Erythroblast (primary cell): ENCODE data around the gene CPED1.
A peak's percentile ranks its signal among the peaks of the same experiment; 100 is the strongest.

ENCODE experiments used
- DNase-seq, 2 experiments: peaks; one replicate each; lab custom pipeline; 2025; lab: John Stamatoyannopoulos, UW
- GATA1 ChIP-seq: IDR thresholded peaks from 2 replicates; pipeline ENCODE4 v1.6.1; 2011; ENCODE audit warnings: low read depth, mild to moderate bottlenecking, control low read depth, low read length, moderate library complexity
- POLR2A ChIP-seq: IDR thresholded peaks from 2 replicates; pipeline ENCODE4 v1.6.1; 2011; ENCODE audit warnings: mild to moderate bottlenecking, low read length

CPED1 gene

DNA sequence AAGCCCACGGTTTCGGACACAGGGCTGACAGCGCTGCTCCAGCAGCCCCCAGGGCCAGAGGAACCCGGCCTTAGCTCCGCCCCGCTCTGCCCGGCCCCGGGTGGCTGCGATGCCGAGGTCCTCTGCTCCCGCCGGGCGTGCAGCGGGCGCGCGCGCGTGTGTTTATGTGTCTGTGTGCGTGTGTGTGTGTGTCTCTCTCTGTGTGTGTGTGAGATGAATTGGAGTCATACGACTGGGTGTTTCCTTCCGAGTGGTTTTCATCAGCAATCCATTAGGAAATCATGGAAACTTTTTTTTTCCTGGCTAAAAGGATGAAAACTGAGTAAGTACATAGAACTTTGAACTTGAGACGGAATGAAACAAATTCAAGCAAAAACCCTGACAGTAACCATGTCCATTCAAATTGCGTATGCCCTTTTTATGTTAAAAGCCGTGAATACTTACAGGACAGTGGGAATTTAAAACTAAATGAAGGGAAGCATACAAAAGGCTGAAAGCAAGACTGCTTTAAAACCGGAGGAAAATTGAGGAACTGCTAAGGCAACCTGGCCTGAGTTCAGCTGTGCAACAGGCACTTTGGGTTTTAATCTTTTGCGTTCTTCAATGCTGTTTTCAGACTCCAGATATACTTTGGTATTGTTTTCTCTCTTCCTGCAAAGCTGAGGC, at the start of gene CPED1:
Gene CPED1 (plus strand): TSS at position 121 of the 666 bp plus-strand sequence. CDS start 911 bp downstream, outside the sequence.
- peak; percentile 73 to 74 for DNase-seq
- TF ChIP-seq POLR2A (no peak), GATA1 (no peak)

GRCh38 chr7:120939345-120939744, 49.2 kb upstream of the CPED1 start:
- no peak for TF ChIP-seq GATA1
- no peak for TF ChIP-seq POLR2A
- no peak for DNase-seq

DNA sequence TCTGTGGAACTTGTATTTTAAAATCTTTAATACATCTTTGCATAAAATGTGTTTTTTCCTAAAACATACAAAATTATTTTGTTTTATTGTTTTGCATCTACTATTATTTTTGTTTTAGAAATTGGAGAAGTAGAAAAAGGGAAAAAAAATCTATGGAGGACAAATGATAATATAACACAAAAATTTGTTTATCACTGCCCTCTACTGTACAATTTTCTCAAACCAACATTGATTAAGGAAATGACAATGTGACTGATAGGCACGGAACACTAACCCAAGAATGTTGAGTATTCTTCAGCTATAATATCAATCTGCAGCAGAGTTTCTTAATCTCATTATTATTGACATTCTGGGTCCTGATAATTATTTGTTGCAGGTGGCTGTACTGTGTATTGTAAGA, 47.4 kb upstream of the CPED1 start:
- peak in 1 of 2 experiments; percentile 6 for DNase-seq
- TF ChIP-seq POLR2A = no peak
- TF ChIP-seq GATA1 = no peak

GRCh38 chr7:120941856-120942255, 46.7 kb upstream of the CPED1 start:
- no peak for TF ChIP-seq GATA1
- TF ChIP-seq POLR2A = no peak
- DNase-seq = no peak

GRCh38 chr7:120942861-120943260, 45.6 kb upstream of the CPED1 start:
- no peak for DNase-seq
- TF ChIP-seq GATA1 (no peak), POLR2A (no peak)

GRCh38 chr7:120944826-120945562, 43.5 kb upstream of the CPED1 start:
- TF ChIP-seq POLR2A (no peak), GATA1 (no peak)

DNA sequence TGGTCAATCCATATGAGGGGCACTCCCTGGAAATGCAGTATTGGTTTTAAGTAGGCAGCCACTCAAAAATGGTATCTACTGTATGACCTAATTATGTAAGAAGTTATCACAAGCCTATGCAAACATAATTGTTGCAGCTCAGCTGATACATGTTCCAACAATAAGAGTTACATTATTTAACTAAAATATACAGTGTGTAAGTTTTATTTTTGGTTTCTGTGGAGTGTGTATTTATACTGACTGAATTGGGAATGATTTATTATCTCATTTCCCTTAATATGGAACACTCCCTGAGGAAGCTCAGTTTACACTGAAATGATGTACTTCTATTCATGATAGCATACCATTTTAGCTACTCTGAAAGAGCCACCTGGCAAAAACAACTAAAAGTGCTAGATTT, 40.5 kb upstream of the CPED1 start:
- peak in 1 of 2 experiments; percentile 9 for DNase-seq
- no peak for TF ChIP-seq GATA1
- no peak for TF ChIP-seq POLR2A

More at GRCh38 chr7:120944826-120945562, 43.5 kb upstream of the CPED1 start:
- no peak for DNase-seq

- peak; percentile 51 to 77 for DNase-seq
- TF ChIP-seq POLR2A (no peak), GATA1 (no peak)
These were observed 39.1 kb upstream of the CPED1 start for GRCh38 chr7:120949393-120949911.

- DNase-seq = peak in 1 of 2 experiments; percentile 58
- TF ChIP-seq GATA1 (no peak), POLR2A (no peak)
These were observed 38.4 kb upstream of the CPED1 start for GRCh38 chr7:120949998-120950538.

- DNase-seq = peak; percentile 99
- TF ChIP-seq POLR2A (peak; percentile 74), GATA1 (no peak)
These were observed 37.8 kb upstream of the CPED1 start, which contains the start of gene ING3 for GRCh38 chr7:120950539-120951308. TSS of gene ING3 (plus strand) at chr7:120950777. CDS start at chr7:120950897, 120 bp downstream.

- DNase-seq = no peak
- TF ChIP-seq GATA1 = no peak
- no peak for TF ChIP-seq POLR2A
These were observed 37.2 kb upstream of the CPED1 start for GRCh38 chr7:120951309-120951699.

- TF ChIP-seq POLR2A (no peak), GATA1 (no peak)
- peak in 1 of 2 experiments; percentile 22 for DNase-seq
These were observed 36.7 kb upstream of the CPED1 start for GRCh38 chr7:120951826-120952225.

DNA sequence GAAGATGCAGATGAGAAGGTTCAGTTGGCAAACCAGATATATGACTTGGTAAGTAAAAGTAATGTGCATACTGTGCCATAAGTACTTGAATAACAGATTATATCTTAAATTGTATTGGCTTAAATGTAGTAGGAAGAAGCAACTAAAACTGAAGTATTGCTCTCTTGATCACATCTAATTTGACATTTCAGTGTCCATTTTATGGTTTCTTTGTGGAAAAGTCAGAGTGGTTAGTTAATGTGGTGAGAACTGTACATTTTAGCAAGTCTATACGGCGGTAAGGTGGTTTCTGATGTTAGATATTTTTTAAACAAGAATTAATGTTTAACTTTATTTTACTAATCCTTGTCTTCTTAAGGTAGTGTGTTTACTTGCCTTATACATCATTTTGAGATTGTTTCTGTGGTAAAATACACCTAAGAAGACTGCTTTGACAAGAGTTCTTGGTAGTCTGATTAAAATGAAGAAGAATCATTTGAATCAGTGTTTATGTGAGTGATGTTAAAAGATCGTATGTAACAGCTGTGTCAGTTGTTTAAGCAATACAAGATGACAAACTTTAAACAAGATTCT, 32.8 kb upstream of the CPED1 start:
- TF ChIP-seq POLR2A (no peak), GATA1 (no peak)
- DNase-seq = no peak

DNA sequence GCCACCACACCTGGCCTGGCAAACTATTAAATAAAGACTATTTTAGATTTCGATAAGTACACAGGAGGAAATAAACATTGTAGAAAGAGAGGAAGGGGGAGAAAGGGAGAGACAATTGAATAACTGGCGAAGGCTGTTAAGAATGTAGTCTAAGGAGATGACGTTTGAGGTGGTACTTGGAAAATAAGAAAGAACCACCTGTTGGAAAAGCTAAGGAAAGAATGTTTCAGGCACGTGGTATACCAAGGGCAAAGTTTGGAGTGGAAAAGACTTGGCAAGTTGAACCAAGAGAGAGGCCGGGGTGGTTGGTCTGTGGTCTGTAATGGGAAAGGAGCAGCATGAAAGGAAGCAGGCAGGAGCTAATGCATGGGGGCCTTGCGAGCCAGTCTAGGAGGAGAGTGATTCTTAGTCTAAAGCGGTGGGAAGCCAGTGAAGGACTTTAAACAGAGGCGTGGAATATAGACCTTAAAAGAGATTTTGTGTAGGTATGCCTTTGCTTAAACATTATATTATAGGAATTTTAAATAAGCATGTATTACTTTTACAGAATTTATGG, 28.5 kb upstream of the CPED1 start:
- TF ChIP-seq GATA1 (no peak), POLR2A (no peak)
- DNase-seq = no peak
